Left ventricle myocardium superior (tissue), 1 donor: ENCODE results near the gene TSTD2. TPM values are rescaled to one million over a fixed set of nuclear protein-coding genes. Genes with fewer than 3 reads are reported as not detected.
A peak's percentile ranks its signal among the peaks of the same experiment; 100 is the strongest.
"Not testable (repeated sequence)": the region's sequence is repeated elsewhere in the genome, so short reads cannot be mapped to it uniquely, and the experiment has no call there.

ENCODE experiments used
- ATAC-seq: fragments of 200-7000 bp; cut with Tn5 transposase; one replicate; pipeline ENCODE4 v1.9.1; 2020; ENCODE audit warnings: mild to moderate bottlenecking, moderate library complexity
- DNase-seq: peaks from one replicate; pipeline ENCODE4 v3.0.0-alpha.2; 2020
- intact Hi-C: fragments of 100-400 bp; cut with micrococcal nuclease; formaldehyde crosslinking; loops from one replicate; pipeline ENCODE4 v1.11.0; 2022
- total RNA-seq: library from RNA; stranded (reverse); fragmentation: NEBNext Ultra II Directional; extraction: Animal tissue kit (Norgen Biotek cat#: 25700); gene quantifications from one replicate; pipeline ENCODE4 v1.2.1, GENCODE V29; 2021
- donor health status: DM: no; HTN: yes; CAD: no; lungs with severe emphysema.

TSTD2 gene
- total RNA-seq, 1 donor from 2014 or later: 25.9 TPM

DNA sequence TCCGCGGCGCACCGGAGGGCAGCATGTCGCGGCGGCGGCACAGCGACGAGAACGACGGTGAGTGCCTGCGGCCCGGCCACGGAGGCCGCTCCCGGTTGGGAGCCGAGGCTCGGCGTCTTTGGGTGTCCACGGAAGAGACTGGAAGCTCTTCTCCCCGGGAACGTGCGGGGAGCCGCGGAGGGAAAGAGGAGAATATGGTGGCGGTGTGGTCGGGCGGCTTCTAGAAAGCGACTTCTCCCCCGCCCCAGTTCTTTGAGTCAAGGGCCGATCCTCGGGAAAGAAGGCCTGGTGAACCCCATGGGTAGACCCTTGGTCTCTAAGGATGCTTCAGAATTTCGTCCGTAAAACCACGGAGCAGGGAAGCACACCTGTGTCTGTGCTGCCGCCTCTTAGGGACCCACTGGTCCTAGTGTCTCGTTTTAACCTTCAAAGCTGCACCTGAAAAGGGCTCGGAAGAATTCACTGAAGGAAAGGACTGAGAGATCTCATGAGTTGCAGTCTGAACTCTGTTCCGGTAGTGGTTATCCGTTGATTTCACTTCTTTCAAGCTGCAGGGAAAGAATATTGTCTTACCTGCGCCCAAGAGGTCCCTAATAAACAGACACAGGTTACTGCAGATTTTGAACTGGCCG lies 807 bp upstream of the TSTD2 start:
- intact Hi-C loops: loop anchor here (10.0 kb wide), 1 partner anchor 61 kb away; the partner anchor contains the start of gene XPA
- DNase-seq (no peak), ATAC-seq (peak; percentile 4)

DNA sequence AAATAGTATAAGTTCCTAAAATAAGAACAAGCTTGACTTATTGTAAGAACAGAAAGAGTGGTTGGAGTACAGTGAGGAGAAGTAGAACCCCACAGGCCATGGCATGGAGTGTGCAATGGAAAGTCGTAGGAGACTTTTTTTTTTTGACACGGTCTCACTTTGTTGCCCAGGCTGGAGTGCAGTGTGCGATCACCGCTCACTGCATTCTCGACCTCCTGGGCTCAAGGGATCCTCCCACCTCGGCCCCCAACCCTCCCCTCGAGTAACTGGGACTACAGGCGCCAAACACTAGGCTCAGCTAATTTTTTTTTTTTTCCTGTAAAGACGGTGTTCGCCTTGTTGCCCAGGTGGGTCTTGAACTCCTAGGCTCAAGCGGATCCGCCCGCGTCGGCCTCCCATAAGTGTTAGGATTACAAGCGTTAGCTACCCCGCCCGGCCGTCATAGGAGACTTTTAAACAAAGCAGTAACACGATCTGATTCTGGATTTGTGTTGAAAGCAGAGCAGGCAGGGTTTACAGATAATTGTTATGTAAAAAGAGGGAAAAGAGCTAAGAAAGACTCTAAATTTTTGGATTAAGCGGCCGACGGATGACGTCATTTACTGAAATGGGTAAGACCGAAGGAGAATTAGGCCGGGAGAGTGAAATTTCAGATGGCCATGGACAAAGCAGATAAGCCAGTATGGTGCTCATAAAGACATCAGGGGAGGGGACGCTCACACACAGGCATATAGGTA lies 752 bp downstream of the TSTD2 start:
- DNase-seq: peak; percentile 69
- peak; percentile 15 for ATAC-seq
- intact Hi-C loops: loop anchor here (10.0 kb wide), 1 partner anchor 62 kb away; the partner anchor contains the start of gene XPA

DNA sequence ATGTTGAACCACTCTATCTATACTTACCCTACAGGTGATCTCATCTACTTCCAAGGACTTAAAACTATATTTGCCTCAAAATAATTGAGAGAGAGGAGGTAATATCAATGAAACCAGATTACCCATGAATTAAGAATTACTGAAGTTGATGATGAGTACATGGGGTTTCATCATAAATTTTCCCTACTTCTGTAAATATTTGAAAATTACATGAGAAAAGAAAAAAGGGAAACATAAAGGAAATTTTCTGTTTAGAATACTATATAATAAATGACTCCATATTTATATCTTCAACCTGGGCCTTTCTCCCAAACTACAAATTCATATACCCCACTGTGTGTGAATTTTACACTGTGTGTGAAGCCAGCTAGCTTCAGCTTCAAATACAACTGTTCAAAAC lies 2.6 kb downstream of the TSTD2 start:
- intact Hi-C loops: loop anchor here (10.0 kb wide), 1 partner anchor 64 kb away; the partner anchor contains the start of gene XPA
- ATAC-seq: no peak
- no peak for DNase-seq

DNA sequence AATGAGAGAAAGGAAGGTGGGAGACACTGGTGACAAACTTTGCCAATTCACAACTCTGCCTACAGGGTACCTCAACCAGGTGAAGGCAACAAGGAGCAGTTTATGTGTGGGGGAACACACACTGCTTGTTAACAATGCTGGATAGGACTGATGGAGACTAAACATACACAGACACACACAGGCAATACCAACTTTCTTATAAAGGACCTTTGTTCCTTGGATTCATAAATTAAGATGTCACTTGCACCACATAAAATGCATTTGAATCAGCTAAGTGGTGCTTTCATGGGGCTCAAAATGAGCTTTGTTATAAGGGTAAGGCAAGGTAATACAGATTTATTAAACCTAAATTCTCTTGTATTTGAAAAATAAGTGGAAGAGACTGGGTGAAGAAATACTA lies 4.0 kb downstream of the TSTD2 start:
- no peak for ATAC-seq
- intact Hi-C loops: no loop called here
- DNase-seq: no peak

DNA sequence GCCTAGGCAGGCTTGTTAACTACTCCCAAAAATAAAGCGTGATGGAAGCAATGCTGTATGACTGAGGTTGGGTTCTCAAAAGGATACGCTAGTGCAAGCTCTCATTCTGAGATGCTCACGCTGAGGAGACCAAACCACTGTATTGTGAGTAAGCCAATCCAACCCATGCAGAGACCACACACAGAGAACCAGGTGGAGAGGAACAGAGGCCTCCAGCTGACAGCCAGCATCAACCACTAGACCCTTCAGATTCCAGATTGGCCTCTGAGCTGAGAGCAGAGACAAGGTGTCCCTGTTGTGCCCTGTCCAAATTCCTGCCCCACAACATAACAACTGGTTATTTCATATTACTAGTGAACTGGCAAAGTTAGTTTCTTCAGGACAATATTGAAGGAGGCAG lies 4.5 kb downstream of the TSTD2 start:
- ATAC-seq (no peak), DNase-seq (no peak)
- intact Hi-C loops: no loop called here

DNA sequence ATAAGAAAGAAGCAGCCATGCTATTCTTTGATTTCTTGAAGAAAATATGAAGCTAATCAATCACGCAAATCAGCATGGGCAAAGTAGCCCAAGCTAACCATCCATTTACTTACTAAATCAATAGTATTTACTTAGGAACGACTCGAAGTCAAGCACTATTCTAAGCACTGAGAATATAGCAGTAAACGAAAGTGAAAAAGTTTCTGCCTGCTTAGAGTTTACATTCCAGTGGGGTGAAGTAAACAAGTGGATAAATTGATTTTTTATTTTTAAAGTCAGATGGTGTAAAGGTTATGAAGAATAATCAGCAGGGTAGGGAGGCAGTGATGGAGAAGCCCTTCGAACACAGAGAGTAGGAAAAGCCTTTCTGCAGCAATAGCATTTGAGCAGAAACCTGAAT lies 5.5 kb downstream of the TSTD2 start:
- ATAC-seq: no peak
- no peak for DNase-seq
- intact Hi-C loops: no loop called here

DNA sequence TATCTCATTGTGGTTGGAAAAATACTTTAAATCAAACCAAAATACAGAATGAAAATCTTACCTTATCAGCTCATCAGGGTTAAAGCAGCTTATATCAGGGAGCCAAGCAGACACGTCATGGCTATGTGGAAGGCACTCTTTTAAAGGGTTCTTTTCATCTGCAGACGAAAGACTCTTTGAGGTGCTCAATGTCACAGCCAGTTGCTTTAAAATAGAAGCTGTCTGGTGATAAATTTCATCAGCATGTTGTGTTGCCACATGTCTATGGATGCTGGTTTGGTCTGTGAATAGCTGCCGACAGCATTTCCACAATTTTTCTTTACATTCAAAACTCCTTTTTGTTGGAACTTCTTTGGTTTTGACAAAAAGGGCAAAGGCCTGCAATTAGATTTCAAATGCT lies 7.5 kb downstream of the TSTD2 start:
- intact Hi-C loops: no loop called here
- DNase-seq: no peak
- peak; percentile 77 for ATAC-seq

DNA sequence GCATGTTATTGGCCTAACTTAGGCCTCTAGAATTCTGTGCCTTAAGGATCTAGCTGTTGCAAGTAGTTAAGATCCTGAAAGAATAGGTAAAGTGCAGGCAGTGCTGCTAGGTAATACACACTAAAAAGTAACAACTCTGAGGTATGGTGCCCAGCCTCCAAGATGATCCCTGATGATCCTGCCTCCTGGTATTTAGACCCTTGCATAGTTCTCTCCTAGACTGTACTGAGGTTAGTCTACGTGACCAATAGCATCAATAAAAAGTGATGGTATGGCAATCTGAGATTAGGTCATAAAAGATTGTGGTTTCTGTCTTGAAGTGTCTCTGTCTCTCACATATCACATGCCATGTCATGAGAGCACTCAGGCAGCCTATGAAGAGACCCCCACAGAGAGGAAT lies 9.2 kb downstream of the TSTD2 start:
- DNase-seq: no peak
- no peak for ATAC-seq
- intact Hi-C loops: no loop called here

DNA sequence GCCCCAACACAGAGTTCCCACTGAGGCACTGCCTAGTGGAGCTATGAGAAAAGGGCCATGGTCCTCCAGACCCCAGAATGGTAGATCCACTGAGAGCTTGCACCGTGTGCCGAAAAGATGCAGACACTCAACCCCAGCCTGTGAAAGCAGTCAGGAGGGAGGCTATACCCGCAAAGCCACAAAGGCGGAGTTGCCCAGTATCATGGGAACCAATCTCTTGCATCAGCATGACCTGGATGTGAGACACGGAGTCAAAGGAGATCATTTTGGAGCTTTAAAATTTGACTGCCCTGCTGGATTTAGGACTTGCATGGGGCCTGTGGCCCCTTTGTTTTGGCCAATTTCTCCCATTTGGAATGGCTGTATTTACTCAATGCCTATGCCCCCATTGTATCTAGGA lies 10.7 kb downstream of the TSTD2 start:
- DNase-seq, intact Hi-C loops, ATAC-seq: not testable (repeated sequence)

DNA sequence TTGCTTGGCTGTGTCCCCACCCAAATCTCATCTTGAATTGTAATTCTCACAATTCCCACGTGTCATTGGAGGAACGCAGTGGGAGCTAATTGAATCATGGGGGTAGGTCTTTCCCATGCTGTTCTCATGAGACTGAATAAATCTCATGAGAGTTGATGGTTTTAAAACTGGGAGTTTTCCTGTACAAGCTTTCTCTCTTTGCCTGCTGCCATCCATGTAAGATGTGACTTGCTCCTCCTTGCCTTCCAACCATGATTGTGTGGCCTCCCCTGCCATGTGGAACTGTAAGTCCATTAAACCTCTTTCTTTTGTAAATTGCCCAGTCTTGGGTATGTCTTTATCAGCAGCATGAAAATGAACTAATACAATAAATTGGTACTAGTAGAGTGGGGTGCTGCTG lies 13.1 kb downstream of the TSTD2 start:
- DNase-seq, intact Hi-C loops, ATAC-seq: not testable (repeated sequence)

DNA sequence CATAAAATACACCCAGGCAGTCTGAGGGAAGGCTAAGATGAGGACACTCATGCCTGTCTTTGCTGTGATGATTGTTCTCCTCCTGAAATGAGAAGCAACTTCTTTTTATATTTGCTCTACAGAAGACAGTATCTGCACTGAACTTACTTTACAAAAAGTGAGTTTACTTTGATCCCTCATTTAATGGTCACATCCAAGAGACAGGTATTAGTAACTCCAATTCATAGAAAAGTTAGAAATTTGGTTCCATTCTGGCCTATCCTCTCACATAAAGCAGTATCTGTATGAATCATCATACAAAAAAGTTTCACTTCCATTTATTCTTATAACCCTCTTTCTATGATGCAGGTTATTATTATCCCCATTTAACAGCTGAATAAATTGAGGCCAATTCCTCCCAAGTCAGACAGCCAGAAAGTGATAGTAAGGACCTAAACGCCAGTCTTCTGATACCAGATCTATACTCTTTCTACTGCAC lies 15.2 kb downstream of the TSTD2 start:
- intact Hi-C loops: loop anchor here (5.0 kb wide), 1 partner anchor 151 kb away; no protein-coding TSS in a partner anchor
- DNase-seq: no peak
- no peak for ATAC-seq

DNA sequence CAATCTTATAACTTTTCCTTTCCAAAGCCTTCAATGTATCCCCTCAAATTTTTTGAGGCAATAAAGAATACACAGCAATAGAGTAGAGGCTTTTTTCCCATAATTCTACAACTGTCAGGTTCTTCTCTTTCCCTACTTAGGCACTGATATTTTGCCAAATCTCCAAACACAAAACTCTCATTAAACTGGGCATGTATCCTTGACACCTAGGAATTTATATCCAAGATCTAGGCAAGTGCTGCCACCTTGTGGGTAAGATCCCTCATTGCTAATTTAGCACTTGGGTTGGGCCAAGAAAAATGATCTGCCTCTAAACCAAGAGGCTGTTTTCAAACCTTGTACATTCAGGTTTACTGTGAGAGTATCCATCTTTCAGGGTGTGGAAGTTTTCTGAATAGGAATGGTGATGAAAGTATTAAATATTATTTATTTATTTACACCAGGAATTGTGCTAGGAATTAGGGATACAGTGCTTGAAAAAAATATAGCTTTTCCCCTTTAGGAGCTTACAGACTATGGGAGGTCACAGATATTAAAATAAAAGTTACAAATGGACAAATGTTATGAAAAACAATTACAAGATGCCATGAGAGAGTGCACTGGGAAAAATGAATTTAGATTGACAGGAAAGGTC lies 17.6 kb downstream of the TSTD2 start:
- DNase-seq (no peak), ATAC-seq (peak; percentile 75)
- intact Hi-C loops: loop anchor here (5.0 kb wide), 1 partner anchor 148 kb away; no protein-coding TSS in a partner anchor

DNA sequence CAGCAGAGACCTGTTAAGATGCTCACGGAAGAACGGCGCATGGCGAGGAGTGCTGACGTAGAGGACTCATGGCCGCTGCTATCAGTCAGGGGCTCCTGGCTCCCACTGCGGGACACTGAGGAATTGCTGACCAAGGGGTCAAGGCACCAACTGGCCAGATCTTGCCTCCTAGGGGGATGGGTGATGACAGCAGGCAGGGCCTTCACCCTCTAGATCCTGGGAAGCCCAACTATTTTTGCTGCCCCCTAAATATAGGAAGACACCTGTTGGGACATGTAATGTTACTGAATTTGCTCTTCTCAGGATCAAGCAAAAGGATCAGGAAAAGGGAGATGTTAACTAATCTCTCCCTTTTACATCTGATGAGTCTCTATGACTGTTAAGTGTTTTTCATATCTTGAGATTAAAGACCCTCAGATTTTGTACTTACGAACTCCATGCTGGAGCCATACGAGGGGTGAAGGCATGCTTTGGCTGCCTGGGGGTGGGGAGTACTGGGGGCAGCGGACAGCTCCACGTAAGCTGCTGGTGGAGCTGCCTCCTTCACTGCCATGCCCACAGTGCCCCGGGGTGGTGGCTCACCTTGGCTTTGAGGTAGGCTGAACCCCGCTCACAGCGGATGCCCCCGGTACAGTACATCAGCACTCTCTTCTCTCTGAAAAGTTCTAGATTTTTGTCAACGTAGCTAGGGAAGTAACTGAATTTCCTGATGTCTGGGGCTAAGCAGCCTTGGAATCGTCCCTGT lies 28.1 kb downstream of the TSTD2 start:
- intact Hi-C loops: loop anchor here (5.0 kb wide), 1 partner anchor 133 kb away; no protein-coding TSS in a partner anchor
- ATAC-seq (no peak), DNase-seq (no peak)

DNA sequence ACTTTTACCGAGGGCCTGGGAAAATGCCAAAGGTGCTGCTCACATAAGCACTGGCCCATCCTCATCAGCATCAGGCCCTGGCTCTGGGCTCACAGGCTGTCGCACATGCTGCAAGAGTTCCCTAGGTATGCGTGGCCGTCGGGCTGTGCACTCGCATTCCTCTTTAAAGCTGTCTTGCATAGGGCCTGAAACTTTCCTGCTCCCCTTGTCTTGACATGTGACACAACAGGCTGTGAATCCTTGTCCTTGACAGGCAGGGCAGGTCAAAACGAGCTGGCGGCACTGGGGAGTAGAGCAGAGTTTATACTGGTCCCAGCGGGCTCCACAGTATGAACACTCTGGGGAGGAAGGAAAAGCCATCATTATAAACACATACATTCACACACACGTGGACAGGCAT lies 30.7 kb downstream of the TSTD2 start:
- DNase-seq (peak; percentile 49), ATAC-seq (peak; percentile 55)
- intact Hi-C loops: loop anchor here (5.0 kb wide), 1 partner anchor 130 kb away; no protein-coding TSS in a partner anchor

DNA sequence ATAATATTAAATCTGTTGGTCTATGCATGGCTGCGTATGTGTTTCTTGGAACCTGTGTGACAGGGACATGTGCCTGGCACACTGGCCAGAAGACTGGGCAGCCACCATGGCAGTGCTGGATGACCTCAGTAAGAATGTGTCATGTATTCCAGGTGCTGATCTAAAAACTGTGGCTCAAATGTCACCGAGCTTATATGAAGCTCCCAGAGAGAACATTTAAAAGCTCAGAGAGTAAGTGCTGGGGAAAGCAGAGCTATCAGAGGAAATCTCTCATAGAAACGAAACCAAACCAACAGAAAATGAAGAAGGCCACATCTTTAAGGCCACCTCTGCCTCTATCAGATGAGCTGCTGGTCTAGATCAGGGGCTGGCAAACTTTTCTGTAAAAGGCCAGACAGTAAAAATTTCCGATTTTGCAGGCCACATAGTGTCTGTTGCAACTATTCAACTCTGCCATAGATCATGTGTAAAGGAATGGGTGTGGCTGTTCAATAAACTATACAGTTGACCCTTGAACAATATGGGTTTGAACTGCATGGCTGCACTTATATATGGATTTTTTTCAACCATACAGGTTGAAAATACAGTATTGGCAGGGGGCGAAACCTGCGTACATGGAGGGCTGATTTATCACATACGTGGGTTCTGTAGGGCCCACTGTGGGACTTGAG lies 31.8 kb downstream of the TSTD2 start:
- intact Hi-C loops: loop anchor here (5.0 kb wide), 1 partner anchor 129 kb away; no protein-coding TSS in a partner anchor
- ATAC-seq (peak; percentile 39), DNase-seq (peak; percentile 46)

DNA sequence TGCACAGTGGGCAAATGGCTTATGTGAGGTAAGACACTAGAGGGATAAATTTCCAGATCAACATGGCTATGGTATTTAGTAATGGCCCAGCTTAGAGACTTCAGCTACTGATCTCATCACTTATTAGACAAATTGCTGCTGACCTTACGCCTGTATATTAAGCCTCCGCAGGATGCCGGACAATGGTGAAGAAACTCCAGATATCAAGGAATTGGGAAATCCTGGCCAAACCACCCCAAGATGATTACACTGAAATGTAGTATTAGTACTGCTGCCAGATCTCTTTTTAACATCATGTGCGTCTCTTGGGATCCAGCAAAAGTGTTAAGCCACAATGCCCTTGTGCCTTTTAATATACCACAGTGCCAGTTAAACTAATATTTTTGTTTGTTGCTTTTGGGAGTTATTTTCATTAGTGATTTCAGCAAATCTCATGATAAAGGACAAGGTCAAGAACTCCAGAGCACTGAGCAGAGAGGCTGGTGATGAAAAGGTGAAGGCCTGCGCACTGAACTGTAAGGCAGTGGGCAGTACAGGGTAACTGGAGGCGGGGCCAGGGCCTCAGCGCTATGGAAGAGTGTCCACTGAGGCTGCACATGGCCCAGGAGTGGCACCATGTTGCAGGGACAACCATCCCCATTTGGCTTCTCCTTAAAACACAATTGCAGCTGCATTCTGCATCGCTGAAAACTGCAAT lies 32.5 kb downstream of the TSTD2 start:
- ATAC-seq: no peak
- intact Hi-C loops: loop anchor here (5.0 kb wide), 1 partner anchor 128 kb away; no protein-coding TSS in a partner anchor

DNA sequence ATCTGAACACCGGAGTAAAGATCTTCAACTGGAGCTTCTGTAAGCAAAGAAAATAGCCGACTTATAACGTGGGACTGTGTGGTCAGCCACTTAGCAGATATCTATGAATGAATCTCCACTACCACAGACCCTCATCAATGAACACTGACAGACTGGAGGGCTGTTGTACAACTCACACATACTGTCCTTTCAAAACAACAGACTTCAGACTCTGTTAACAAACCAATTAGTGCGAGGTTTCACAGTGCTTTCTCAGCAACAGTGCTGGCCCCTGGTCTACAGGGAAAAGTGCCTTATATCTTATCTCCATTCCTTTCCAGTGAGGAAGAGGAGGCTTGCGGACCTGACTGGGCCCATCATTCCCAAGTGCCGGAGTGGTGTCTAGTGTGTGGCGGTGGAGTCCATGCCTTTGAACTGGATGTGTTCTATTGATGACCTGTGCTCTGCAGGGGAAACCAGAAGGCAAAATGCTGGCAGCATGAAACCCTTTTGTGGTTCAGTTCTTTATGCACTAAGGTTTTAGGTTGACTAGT lies 33.8 kb downstream of the TSTD2 start:
- DNase-seq: no peak
- no peak for ATAC-seq
- intact Hi-C loops: no loop called here

More for the DNA sequence above, 32.5 kb downstream of the TSTD2 start:
- DNase-seq: no peak
